DOHH2 (cell line): ENCODE measurements around the gene HSD17B12.

ENCODE experiments used
- H3F3A ChIP-seq: fragments of 200-600 bp; sonication (generic), shearing (Covaris generic); 2 replicates; pipeline ENCODE4 v1.6.0; 2016; ENCODE audit warnings: antibody characterized with exemption, mild to moderate bottlenecking; ENCODE audit not compliant: control insufficient read depth, insufficient read depth
- H3K27ac ChIP-seq: fragments of 200-600 bp; sonication (generic); 2 replicates; pipeline ENCODE4 v1.5.1; 2014; ENCODE audit warnings: low read depth, mild to moderate bottlenecking, low read length, moderate library complexity
- H3K27me3 ChIP-seq: fragments of 200-600 bp; sonication (generic); 2 replicates; pipeline ENCODE4 v1.6.1; 2014; ENCODE audit warnings: mild to moderate bottlenecking, low read length, mixed read lengths; ENCODE audit not compliant: control insufficient read depth
- H3K36me3 ChIP-seq: fragments of 200-600 bp; sonication (generic); 2 replicates; pipeline ENCODE4 v1.6.1; 2014; ENCODE audit warnings: mild to moderate bottlenecking, low read length, moderate library complexity, mixed read lengths; ENCODE audit not compliant: control insufficient read depth
- H3K4me1 ChIP-seq: fragments of 200-600 bp; sonication (generic); 2 replicates; pipeline ENCODE4 v1.6.1; 2014; ENCODE audit warnings: mild to moderate bottlenecking, low read length, mixed read lengths; ENCODE audit not compliant: control insufficient read depth
- H3K4me2 ChIP-seq: fragments of 200-600 bp; sonication (generic); 2 replicates; pipeline ENCODE4 v1.6.0; 2014; ENCODE audit warnings: mild to moderate bottlenecking, low read length, moderate library complexity
- H3K4me3 ChIP-seq: fragments of 200-600 bp; sonication (generic); 2 replicates; pipeline ENCODE4 v1.5.1; 2014; ENCODE audit warnings: mild to moderate bottlenecking, low read length, mixed read lengths
- H3K79me2 ChIP-seq: fragments of 200-600 bp; sonication (generic); 2 replicates; pipeline ENCODE4 v1.6.1; 2014; ENCODE audit warnings: mild to moderate bottlenecking, low read length, mixed read lengths; ENCODE audit not compliant: control insufficient read depth
- H3K9me2 ChIP-seq: fragments of 200-600 bp; sonication (generic); replicated peaks from 2 replicates; pipeline ENCODE4 v1.6.1; 2014; ENCODE audit warnings: mild to moderate bottlenecking, low read length, mixed read lengths; ENCODE audit not compliant: control insufficient read depth
- H3K9me3 ChIP-seq: fragments of 200-600 bp; sonication (generic); 2 replicates; pipeline ENCODE4 v1.6.1; 2014; ENCODE audit warnings: antibody characterized with exemption, low read length, mixed read lengths; ENCODE audit not compliant: control insufficient read depth, insufficient read depth
- H4K20me1 ChIP-seq: fragments of 200-600 bp; sonication (generic); 2 replicates; pipeline ENCODE4 v1.6.0; 2014; ENCODE audit warnings: low read depth, mild to moderate bottlenecking, antibody characterized with exemption, low read length, moderate library complexity; ENCODE audit not compliant: control insufficient read depth, insufficient read depth
- EZH2phosphoT487 ChIP-seq: fragments of 200-600 bp; sonication (generic); IDR thresholded peaks from 2 replicates; pipeline ENCODE4 v1.6.1; 2017; ENCODE audit warnings: borderline replicate concordance, mild to moderate bottlenecking, antibody characterized with exemption, low read length, moderate library complexity, mixed read lengths
- TF ChIP-seq, protein P1 (sequence below): fragments of 200-600 bp; sonication (generic); IDR thresholded peaks from one replicate; pipeline ENCODE4 v1.5.1; 2014; ENCODE audit warnings: antibody characterized with exemption, mild to moderate bottlenecking, low read depth, low read length; ENCODE audit not compliant: poor library complexity, severe bottlenecking

HSD17B12 gene

DNA sequence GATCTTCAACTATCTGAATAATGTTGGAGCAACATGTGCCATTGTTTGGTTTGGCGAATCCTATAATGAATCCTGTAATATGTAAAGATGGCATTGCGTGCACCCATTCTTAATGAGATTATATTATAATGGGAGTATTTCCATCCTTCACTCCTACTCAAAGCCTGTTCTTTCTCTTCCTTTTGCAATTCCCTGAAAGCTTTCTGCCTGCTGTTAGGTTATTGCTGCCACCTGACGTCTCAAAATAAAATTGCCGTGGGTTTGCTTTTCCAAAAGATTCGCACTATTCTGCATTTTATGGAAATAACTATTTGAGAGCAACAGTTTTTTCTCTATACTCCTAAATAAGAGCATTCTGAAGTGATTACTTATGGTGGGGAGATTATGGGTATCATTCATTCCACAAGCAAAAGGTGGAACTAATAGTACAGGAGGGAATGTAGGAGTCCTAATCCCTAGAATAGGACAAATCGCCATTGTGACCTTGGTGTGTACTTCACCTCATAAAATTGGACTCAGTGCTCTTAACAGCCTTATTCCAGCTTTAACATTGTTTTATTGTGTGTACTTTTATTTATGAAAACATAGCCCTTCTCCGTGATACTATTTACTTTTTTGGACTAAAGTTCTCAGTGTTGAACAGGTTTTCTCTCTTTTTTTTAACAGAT, 130.5 kb downstream of the HSD17B12 start:
- H4K20me1 ChIP-seq = no peaks in the 10 kb centered on the region
- H3K27me3 ChIP-seq = no peaks in the 10 kb centered on the region
- no peaks in the 10 kb centered on the region for H3K4me1 ChIP-seq
- no peaks in the 10 kb centered on the region for H3K9me2 ChIP-seq
- H3K4me2 ChIP-seq = no peak overlapping the region
- 0 out of 2 replicates have a peak, but pooled peaks cover 2% of the 10 kb centered on the region for H3F3A ChIP-seq
- no peak overlapping the region for H3K27ac ChIP-seq
- H3K9me3 ChIP-seq = no peaks in the 10 kb centered on the region
- H3K79me2 ChIP-seq = no peaks in the 10 kb centered on the region
- H3K4me3 ChIP-seq = no peak overlapping the region
- peaks cover 29% of the 10 kb centered on the region for H3K36me3 ChIP-seq
- TF ChIP-seq, protein P1, sequence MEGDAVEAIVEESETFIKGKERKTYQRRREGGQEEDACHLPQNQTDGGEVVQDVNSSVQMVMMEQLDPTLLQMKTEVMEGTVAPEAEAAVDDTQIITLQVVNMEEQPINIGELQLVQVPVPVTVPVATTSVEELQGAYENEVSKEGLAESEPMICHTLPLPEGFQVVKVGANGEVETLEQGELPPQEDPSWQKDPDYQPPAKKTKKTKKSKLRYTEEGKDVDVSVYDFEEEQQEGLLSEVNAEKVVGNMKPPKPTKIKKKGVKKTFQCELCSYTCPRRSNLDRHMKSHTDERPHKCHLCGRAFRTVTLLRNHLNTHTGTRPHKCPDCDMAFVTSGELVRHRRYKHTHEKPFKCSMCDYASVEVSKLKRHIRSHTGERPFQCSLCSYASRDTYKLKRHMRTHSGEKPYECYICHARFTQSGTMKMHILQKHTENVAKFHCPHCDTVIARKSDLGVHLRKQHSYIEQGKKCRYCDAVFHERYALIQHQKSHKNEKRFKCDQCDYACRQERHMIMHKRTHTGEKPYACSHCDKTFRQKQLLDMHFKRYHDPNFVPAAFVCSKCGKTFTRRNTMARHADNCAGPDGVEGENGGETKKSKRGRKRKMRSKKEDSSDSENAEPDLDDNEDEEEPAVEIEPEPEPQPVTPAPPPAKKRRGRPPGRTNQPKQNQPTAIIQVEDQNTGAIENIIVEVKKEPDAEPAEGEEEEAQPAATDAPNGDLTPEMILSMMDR = no peak
- no peak for TF ChIP-seq EZH2phosphoT487

DNA sequence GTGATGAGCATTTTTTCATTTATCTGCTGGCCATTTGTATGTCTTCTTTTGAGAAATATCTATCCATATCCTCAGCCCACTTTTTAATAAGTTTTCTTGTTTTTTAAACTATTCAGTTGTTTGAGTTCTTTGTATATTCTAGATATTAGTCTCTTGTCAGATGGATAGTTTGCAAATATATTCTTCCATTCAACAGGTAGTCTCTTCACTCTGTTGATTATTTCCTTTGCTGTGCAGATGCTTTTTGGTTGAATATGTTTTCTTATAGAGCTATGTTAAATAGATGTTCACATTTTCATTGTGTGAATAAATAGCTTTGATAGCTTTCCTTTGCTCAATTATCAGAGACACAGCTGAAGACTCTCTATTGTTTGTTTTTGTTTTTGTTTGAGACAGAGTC, 131.9 kb downstream of the HSD17B12 start:
- Histone ChIP-seq H3K4me1 (no peaks in the 10 kb centered on the region), H3K9me2 (no peaks in the 10 kb centered on the region), H4K20me1 (no peaks in the 10 kb centered on the region), H3K27me3 (no peaks in the 10 kb centered on the region), H3K4me2 (no peak overlapping the region), H3K79me2 (no peaks in the 10 kb centered on the region), H3K36me3 (peaks cover 21% of the 10 kb centered on the region), H3K4me3 (no peak overlapping the region), H3F3A (peaks cover 3% of the 10 kb centered on the region; the same call in 1 of the 2 replicates), H3K9me3 (no peaks in the 10 kb centered on the region), H3K27ac (no peak overlapping the region)
- TF ChIP-seq EZH2phosphoT487 = no peak
- TF ChIP-seq, protein P1 = no peak

DNA sequence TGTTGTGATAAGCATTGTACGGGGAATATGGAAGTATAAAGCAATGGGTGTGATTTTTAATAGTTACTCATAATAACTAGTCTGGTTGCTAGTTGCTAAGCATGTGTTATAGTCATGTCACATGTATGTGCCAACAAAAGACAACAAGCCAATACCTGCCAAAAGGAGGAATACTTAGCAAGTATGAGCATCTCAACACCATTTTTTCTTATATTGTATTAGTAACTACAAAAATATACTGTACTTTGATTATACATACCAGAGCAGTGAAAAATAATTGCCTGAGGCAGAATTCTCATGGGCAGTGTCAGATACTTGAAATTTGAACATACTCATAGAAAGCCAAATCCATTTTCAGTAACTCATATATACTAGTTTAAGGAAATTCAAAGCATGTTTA, 137.7 kb downstream of the HSD17B12 start:
- H3K36me3 ChIP-seq = peaks cover 53% of the 10 kb centered on the region
- H3F3A ChIP-seq = peaks cover 3% of the 10 kb centered on the region; the same call in 1 of the 2 replicates
- no peaks in the 10 kb centered on the region for H3K9me2 ChIP-seq
- no peaks in the 10 kb centered on the region for H3K9me3 ChIP-seq
- H3K27me3 ChIP-seq = no peaks in the 10 kb centered on the region
- no peaks in the 10 kb centered on the region for H3K79me2 ChIP-seq
- H4K20me1 ChIP-seq = no peaks in the 10 kb centered on the region
- H3K4me2 ChIP-seq = no peak overlapping the region
- H3K4me3 ChIP-seq = no peak overlapping the region
- TF ChIP-seq, protein P1 = no peak
- TF ChIP-seq EZH2phosphoT487 = no peak
- no peaks in the 10 kb centered on the region for H3K4me1 ChIP-seq
- no peak overlapping the region for H3K27ac ChIP-seq
